H9 (cell line): ENCODE measurements around the gene HOATZ. TPM values are rescaled to one million over a fixed set of nuclear protein-coding genes. Genes with fewer than 3 reads are reported as not detected.

ENCODE experiments used
- DNase-seq: peaks from one replicate; pipeline ENCODE4 v3.0.0-alpha.2; 2017
- H2AFZ ChIP-seq: one replicate; pipeline ENCODE4 v1.6.1; 2013; ENCODE audit warnings: mild to moderate bottlenecking, low read length, control low read depth, moderate library complexity
- H2AK5ac ChIP-seq: 2 replicates; pipeline ENCODE4 v1.6.1; 2013; ENCODE audit warnings: low read length, control low read depth, mixed read lengths; ENCODE audit not compliant: insufficient read length
- H2BK120ac ChIP-seq: one replicate; pipeline ENCODE4 v1.6.1; 2013; ENCODE audit warnings: low read depth, mild to moderate bottlenecking, low read length, control low read depth, inconsistent platforms; ENCODE audit not compliant: poor library complexity, severe bottlenecking
- H2BK12ac ChIP-seq: 2 replicates; pipeline ENCODE4 v1.6.1; 2013; ENCODE audit warnings: low read length, control low read depth, mixed read lengths, low read depth; ENCODE audit not compliant: insufficient read length
- H2BK15ac ChIP-seq: 2 replicates; pipeline ENCODE4 v1.6.1; 2013; ENCODE audit warnings: low read depth, low read length, control low read depth
- H2BK20ac ChIP-seq: one replicate; pipeline ENCODE4 v1.6.1; 2013; ENCODE audit warnings: low read depth, mild to moderate bottlenecking, low read length, control low read depth, inconsistent platforms; ENCODE audit not compliant: poor library complexity, severe bottlenecking
- H2BK5ac ChIP-seq: 2 replicates; pipeline ENCODE4 v1.6.1; 2013; ENCODE audit warnings: low read length, control low read depth, mixed read lengths; ENCODE audit not compliant: insufficient read length
- H3K14ac ChIP-seq: 2 replicates; pipeline ENCODE4 v1.6.1; 2013; ENCODE audit warnings: low read length, control low read depth; ENCODE audit not compliant: insufficient read depth
- H3K18ac ChIP-seq: 2 replicates; pipeline ENCODE4 v1.6.1; 2013; ENCODE audit warnings: low read depth, mild to moderate bottlenecking, mixed read lengths, low read length, control low read depth; ENCODE audit not compliant: insufficient read length
- H3K23ac ChIP-seq: 2 replicates; pipeline ENCODE4 v1.6.1; 2013; ENCODE audit warnings: low read length, control low read depth, mixed read lengths, low read depth; ENCODE audit not compliant: insufficient read length
- H3K23me2 ChIP-seq: 2 replicates; pipeline ENCODE4 v1.6.1; 2013; ENCODE audit warnings: low read depth, mild to moderate bottlenecking, mixed read lengths, low read length, control low read depth; ENCODE audit not compliant: insufficient read length, poor library complexity, severe bottlenecking
- H3K27ac ChIP-seq: 2 replicates; pipeline ENCODE4 v1.5.1; 2013; ENCODE audit warnings: low read length, control low read depth, mixed read lengths, low read depth; ENCODE audit not compliant: insufficient read length
- H3K27me3 ChIP-seq: 2 replicates; pipeline ENCODE4 v1.6.1; 2013; ENCODE audit warnings: low read length, control low read depth, inconsistent platforms; ENCODE audit not compliant: insufficient read depth
- H3K4ac ChIP-seq: 2 replicates; pipeline ENCODE4 v1.6.1; 2013; ENCODE audit warnings: low read depth, mild to moderate bottlenecking, control low read depth, inconsistent platforms, low read length, moderate library complexity
- H3K4me1 ChIP-seq: 2 replicates; pipeline ENCODE4 v1.6.1; 2013; ENCODE audit warnings: low read length, control low read depth, inconsistent platforms; ENCODE audit not compliant: insufficient read depth
- H3K4me2 ChIP-seq: 2 replicates; pipeline ENCODE4 v1.6.1; 2013; ENCODE audit warnings: low read length, control low read depth, mixed read lengths; ENCODE audit not compliant: insufficient read length, insufficient read depth
- H3K56ac ChIP-seq: 2 replicates; pipeline ENCODE4 v1.6.1; 2013; ENCODE audit warnings: low read depth, mild to moderate bottlenecking, mixed read lengths, low read length, control low read depth; ENCODE audit not compliant: insufficient read length
- H3K79me1 ChIP-seq: 2 replicates; pipeline ENCODE4 v1.6.1; 2013; ENCODE audit warnings: low read depth, mild to moderate bottlenecking, moderate library complexity, low read length, control low read depth, inconsistent platforms; ENCODE audit not compliant: insufficient read depth, poor library complexity, severe bottlenecking
- H3K79me2 ChIP-seq: 2 replicates; pipeline ENCODE4 v1.6.1; 2013; ENCODE audit warnings: low read length, control low read depth, inconsistent platforms; ENCODE audit not compliant: insufficient read depth
- H3K9ac ChIP-seq: 2 replicates; pipeline ENCODE4 v1.6.1; 2013; ENCODE audit warnings: low read length, control low read depth, mixed read lengths; ENCODE audit not compliant: insufficient read length; ENCODE audit errors: extremely low read depth
- H3K9me3 ChIP-seq: one replicate; pipeline ENCODE4 v1.6.1; 2013; ENCODE audit warnings: low read depth, low read length, inconsistent platforms; ENCODE audit not compliant: control insufficient read depth
- H3T11ph ChIP-seq: one replicate; pipeline ENCODE4 v1.6.1; 2013; ENCODE audit warnings: mild to moderate bottlenecking, low read length, control low read depth, inconsistent platforms
- H4K20me1 ChIP-seq: one replicate; pipeline ENCODE4 v1.6.1; 2013; ENCODE audit not compliant: control insufficient read depth, insufficient read length, insufficient read depth
- H4K5ac ChIP-seq: 2 replicates; pipeline ENCODE4 v1.6.1; 2013; ENCODE audit warnings: low read depth, mild to moderate bottlenecking, mixed read lengths, low read length, control low read depth; ENCODE audit not compliant: insufficient read length
- H4K8ac ChIP-seq: replicated peaks from 2 replicates; pipeline ENCODE4 v1.6.1; 2013; ENCODE audit warnings: low read length, control low read depth, mixed read lengths, low read depth; ENCODE audit not compliant: insufficient read length
- H4K91ac ChIP-seq: 2 replicates; pipeline ENCODE4 v1.6.1; 2013; ENCODE audit warnings: low read depth, mild to moderate bottlenecking, moderate library complexity, mixed read lengths, low read length, control low read depth; ENCODE audit not compliant: insufficient read length
- H3K27ac Mint-ChIP-seq, 3 experiments: 2 replicates in 2 of 3; 3 replicates in 1 of 3; pipeline ENCODE4 v1.8.0; 2020 to 2021; ENCODE audit warnings: mixed read lengths in 3 of 3, mild to moderate bottlenecking in 1 of 3, moderate library complexity in 1 of 3
- H3K27me3 Mint-ChIP-seq: 2 replicates; pipeline ENCODE4 v1.8.0; 2021; ENCODE audit warnings: low read depth, mild to moderate bottlenecking, moderate library complexity, mixed read lengths
- H3K36me3 Mint-ChIP-seq, 3 experiments: 2 replicates in 2 of 3; 3 replicates in 1 of 3; pipeline ENCODE4 v1.8.0; 2020 to 2021; ENCODE audit warnings: low read depth in 3 of 3, mixed read lengths in 3 of 3; ENCODE audit not compliant: insufficient read depth in 1 of 3
- H3K4me1 Mint-ChIP-seq, 2 experiments: 2 replicates each; pipeline ENCODE4 v1.8.0; 2020; ENCODE audit warnings: mixed read lengths in 2 of 2
- H3K4me3 Mint-ChIP-seq, 2 experiments: 2 replicates in 1 of 2; 3 replicates in 1 of 2; pipeline ENCODE4 v1.8.0; 2020 to 2021; ENCODE audit warnings: mild to moderate bottlenecking in 2 of 2, mixed read lengths in 2 of 2, moderate library complexity in 1 of 2
- H3K9me3 Mint-ChIP-seq, 2 experiments: 2 replicates in 1 of 2; 3 replicates in 1 of 2; pipeline ENCODE4 v1.8.0; 2020; ENCODE audit warnings: mild to moderate bottlenecking in 2 of 2, mixed read lengths in 2 of 2, moderate library complexity in 1 of 2
- total RNA-seq: library from RNA; stranded (reverse); gene quantifications from 2 replicates; pipeline ENCODE4 v1.2.1, GENCODE V29; 2021
- TF ChIP-seq, protein P1 (sequence below): fragments of 200-600 bp; sonication (generic); conservative IDR thresholded peaks from 3 replicates; pipeline ENCODE4 v1.8.0; 2021; ENCODE audit warnings: antibody characterized with exemption, mild to moderate bottlenecking

The HOATZ gene
- total RNA-seq, 1 experiment from 2014 or later = not detected

DNA sequence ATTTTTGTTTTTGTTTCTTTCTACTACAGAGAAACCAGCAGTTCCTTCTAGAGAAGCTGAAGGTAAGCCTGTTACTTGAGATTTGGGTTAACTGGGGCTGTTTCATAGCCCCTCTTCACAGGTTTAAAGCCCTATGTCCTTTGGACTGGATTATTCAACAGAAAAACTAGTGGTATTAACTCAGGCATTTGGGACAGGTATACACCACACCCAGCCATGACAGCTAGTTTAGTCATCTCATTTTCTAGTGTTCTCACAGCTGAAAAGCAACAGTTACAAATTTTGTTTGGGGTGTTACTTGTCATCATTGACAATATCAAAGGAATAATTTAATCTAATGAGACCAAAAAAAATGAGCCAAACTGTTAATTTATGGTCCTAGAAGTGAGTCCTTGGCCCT lies 40.0 kb downstream of the HOATZ start:
- no peak overlapping the region for H2BK5ac ChIP-seq
- no peak overlapping the region for H2BK12ac ChIP-seq
- H3K4me3 Mint-ChIP-seq = no peak overlapping the region
- no peak overlapping the region for H3T11ph ChIP-seq
- no peak overlapping the region for H2BK15ac ChIP-seq
- no peaks in the 10 kb centered on the region for H3K79me1 ChIP-seq
- peaks cover 13 to 17% of the 10 kb centered on the region in 2 experiments for H3K9me3 Mint-ChIP-seq
- no peak overlapping the region for H2BK20ac ChIP-seq
- H3K23ac ChIP-seq = no peak overlapping the region
- H4K91ac ChIP-seq = no peak overlapping the region
- H3K27ac Mint-ChIP-seq = no peak overlapping the region
- H2AFZ ChIP-seq = no peak overlapping the region
- H3K27me3 Mint-ChIP-seq = no peaks in the 10 kb centered on the region
- no peak overlapping the region for H3K4ac ChIP-seq
- H3K23me2 ChIP-seq = no peaks in the 10 kb centered on the region
- H3K27me3 ChIP-seq = no peaks in the 10 kb centered on the region
- H3K27ac ChIP-seq = no peak overlapping the region
- no peaks in the 10 kb centered on the region for H3K79me2 ChIP-seq
- no peak overlapping the region for H3K9ac ChIP-seq
- no peak overlapping the region for H3K14ac ChIP-seq
- H3K56ac ChIP-seq = no peak overlapping the region
- no peak overlapping the region for H4K5ac ChIP-seq
- peaks cover 7% of the 10 kb centered on the region for H3K9me3 ChIP-seq
- no peak overlapping the region for H2BK120ac ChIP-seq
- H3K18ac ChIP-seq = no peak overlapping the region
- no peak overlapping the region for H4K8ac ChIP-seq
- H2AK5ac ChIP-seq = no peak overlapping the region
- peaks cover 11% of the 10 kb centered on the region in 2 experiments for H3K4me1 Mint-ChIP-seq
- peaks cover under 1% of the 10 kb centered on the region; the same call in 1 of the 2 replicates for H3K4me1 ChIP-seq
- H4K20me1 ChIP-seq = no peaks in the 10 kb centered on the region
- H3K36me3 Mint-ChIP-seq = peaks cover 10 to 29% (median 16%) of the 10 kb centered on the region in 3 experiments
- TF ChIP-seq, protein P1, sequence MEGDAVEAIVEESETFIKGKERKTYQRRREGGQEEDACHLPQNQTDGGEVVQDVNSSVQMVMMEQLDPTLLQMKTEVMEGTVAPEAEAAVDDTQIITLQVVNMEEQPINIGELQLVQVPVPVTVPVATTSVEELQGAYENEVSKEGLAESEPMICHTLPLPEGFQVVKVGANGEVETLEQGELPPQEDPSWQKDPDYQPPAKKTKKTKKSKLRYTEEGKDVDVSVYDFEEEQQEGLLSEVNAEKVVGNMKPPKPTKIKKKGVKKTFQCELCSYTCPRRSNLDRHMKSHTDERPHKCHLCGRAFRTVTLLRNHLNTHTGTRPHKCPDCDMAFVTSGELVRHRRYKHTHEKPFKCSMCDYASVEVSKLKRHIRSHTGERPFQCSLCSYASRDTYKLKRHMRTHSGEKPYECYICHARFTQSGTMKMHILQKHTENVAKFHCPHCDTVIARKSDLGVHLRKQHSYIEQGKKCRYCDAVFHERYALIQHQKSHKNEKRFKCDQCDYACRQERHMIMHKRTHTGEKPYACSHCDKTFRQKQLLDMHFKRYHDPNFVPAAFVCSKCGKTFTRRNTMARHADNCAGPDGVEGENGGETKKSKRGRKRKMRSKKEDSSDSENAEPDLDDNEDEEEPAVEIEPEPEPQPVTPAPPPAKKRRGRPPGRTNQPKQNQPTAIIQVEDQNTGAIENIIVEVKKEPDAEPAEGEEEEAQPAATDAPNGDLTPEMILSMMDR = no peak
- H3K4me2 ChIP-seq = no peak overlapping the region
- no peak for DNase-seq
